HG02938 (cell line): ENCODE measurements around the gene KLF15.

Experiments
- ATAC-seq: cut with Tn5 transposase; IDR thresholded peaks from one replicate; pipeline ENCODE4 v1.9.1; 2021; ENCODE audit warnings: mild to moderate bottlenecking, moderate library complexity; ENCODE audit not compliant: unreplicated experiment

KLF15 gene

DNA sequence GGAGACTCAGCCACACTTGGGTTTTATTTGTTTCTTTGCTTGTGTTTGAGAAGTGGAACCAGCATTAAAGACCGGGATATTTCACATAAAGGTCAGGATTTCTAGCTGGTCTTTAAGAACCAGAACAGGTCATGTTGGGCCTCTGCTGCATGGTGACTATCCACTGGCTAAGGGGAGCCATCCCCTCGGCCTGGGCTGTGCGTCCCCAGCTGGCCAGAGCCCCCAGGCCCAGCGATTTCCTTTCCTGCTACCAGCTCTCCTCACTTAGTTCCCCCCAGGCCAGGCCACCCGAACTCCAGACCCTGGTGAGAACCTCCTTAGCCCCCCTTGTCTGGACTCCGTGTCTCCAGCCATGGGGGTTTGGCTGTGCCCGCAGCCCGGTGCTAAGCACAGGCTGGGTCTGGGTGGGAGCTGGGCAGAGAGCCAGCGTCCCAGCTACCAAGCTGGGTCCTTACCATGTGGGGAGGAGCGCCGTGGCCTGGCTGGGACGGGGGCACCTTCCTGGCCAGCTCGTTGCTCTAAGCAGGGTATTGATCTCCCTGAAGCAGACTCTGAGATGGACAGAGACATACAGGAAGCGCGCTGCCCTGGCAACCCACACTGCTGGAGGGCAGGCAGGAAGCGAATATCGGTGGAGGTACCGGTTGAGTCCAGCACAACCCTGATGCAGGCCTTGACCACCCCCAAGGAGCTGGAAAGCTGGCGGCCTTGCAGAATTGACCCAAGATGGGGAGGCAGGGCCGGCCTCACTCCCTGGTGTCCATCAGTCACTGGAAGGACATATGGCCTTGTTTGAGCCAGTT is 49.4 kb downstream of the KLF15 start:
- no peak for ATAC-seq

DNA sequence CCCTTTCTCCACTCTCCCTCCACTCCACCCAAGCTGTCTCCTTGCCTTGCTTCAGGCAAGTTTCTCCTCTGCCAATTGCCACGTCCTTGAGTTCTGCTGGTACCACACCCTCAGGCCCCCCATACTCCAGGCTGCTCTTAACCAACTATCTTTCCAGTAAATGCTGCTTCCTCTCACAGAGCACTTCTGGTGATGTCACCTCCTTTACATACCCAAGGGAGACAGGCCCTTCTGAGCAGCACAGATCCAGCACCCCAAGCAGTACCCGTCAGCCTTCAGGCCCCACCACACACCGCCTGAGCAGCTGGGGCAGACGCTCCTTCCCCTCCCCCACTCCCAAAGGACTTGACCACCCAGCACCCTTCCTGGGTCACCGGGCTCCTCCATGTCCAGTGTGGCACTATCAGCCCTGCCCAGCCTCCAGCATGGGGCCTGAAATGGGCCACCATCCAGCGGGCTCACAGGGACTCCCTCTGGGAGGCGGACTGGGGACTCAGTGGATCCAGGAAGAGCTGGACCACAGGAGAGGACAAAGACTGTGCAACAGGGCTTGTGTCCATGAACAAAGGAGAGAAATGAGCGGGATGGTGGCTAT is 50.2 kb downstream of the KLF15 start:
- no peak for ATAC-seq

DNA sequence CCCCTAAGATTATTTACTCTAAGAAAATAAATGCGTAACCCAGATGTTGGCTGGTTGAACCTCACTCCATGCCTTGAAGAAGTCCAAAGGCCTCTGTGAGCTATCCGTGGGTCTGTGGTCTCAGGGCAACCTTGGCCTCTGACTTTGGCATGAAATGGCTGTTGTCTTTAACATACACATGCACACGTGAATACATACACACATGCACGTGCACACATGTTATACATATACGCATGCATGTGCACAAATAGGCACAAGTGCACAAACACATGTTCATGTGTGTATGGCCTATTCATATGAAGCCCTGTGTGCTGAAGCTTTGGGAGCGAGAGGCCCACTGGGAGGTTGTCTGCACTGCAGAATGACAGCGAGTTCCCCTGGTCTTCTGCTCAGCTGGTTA is 50.8 kb downstream of the KLF15 start:
- ATAC-seq: no peak

DNA sequence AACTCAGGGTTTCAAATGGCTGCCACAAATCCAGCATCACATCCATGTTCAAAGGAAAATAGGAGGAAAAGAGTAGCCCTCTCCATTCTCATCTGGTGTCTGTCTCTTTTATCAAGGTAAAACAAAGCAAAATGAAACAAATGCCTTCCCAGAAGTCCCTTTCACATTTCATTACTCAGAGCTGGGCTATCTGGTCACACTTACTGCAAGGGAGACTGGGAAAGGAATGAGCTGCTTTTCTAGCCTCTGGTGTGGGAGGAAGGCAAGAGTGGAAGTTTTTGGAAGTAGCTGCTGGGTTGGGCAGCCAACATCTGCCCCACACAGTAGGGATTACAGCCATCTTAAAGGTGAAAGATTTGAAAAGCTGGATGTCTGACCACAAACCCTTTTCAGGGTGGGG is 51.8 kb downstream of the KLF15 start:
- ATAC-seq: no peak

DNA sequence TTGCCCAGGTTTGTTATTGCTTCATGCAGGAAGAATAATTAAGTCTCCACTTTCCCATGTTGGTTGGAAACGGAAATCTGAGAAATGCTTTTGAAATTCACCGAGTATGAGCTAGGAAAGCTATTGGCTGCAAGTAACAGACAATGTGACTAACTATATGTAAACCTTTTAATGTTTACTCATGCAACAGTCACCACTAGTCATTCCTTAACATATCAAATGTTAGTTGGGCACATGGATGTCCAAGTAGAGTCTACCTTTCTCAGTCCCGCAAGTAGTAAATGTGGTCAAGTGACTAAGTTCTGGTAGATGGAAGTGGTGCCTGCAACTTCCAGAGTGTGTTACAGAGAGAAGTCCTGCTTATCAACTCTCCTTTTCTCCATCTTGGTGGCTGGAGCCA is 52.5 kb downstream of the KLF15 start:
- ATAC-seq: no peak

DNA sequence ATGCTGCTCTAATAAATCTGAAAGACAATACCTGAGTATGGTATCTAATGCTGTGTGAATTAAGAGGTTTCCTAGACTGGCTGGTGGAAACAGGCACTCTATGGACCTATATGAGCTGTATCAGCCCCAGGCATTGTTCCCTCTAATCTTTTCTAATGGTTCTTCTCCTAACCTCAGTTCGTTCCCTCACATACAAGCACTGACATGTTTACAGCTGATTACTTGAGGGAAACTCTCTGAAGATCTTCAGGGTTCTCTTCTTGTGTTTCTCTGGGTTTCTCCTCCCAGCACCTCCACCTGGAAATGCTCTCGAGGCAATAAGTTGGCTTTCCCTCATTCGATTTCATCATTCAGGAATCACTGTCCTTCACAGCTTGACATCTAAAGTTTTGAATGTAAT is 52.9 kb downstream of the KLF15 start:
- no peak for ATAC-seq

DNA sequence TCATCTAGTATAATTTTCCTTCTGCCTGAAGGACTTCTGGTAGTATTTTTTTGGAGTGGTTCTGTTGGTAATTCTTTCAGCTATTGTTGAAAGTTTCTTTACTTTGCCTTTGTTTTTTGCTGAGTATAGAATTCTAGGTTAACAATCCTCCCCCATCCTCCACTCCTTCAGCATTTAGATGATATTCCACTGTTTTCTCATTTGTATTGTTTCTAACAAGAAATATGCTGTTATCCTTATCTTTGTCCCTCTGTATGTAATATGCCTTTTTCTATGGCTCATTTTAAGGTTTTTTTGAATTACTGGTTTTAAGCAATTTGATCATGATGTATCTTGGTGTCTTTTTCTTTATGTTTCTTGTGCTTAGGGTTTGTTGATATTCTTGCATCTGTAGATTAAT is 53.9 kb downstream of the KLF15 start:
- ATAC-seq: no peak

DNA sequence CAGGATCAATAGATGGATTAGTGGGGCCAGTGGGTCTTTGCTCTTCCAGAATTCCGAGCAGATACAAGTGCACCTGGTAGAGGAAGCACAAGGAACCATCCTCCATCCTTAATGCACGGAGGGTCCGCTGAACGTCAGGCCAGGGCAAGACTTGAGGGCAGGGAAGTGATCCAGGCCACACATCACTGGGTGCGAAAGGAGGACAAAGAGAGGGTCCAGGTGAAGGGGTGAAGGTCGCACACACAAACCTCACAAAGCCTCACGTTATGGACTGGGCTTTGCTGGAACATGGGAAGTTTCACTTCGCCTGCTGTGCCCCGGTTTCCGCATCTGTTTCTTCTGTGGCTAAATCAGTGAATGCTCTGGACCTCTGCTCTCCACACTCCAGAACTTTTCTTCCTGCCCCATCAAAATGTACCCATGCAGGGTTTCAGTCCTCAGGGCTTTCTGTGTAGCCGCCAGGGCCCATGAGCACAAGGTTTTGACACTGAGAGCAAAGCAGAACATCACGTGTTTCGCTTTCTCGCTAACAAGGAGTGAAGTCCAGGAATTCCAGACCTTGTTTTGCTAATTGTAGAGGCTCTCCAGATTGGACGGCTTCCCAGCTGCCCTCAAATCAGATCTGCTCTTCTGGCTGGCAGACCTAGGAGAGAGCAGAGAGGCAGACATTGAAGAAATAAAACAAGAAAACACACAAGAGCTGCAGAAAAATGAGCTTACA is 56.3 kb downstream of the KLF15 start:
- ATAC-seq: no peak

DNA sequence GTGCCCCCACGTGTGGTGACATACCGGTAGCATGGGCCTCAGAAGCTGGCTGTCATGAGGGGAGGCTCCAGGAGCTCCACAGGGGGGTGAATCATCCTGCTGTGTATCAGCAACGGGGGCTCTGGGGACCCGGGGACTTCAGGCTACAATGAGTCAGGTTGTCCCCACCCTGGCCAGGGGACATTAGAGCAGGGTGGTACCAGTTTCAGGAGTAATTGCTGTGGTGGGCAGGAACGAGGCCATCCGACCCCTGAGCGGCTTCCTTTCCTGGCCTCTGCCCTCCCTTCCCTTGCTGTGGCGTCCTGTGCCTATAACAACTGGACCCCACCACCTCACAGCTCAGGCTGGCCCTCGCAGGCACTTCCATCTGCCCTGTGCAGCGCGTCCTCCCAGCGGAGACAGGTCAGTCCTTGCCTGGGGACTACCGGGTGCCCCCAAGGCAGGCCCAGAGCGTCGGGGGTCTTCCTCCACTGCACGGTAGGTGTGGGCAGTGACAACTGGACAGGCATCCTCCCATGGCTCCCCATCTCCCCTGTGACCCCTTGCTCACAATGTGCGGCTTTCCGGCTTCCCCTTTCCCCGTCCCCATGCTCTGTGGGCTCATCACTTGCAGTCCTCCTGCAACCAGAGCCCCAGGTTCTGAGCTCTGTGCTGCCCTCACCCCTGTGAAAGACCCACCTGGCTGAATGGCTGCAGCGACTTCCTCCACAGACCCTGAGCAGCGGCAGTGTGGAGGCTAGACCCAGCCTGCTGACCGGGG is 57.0 kb downstream of the KLF15 start:
- ATAC-seq: no peak

DNA sequence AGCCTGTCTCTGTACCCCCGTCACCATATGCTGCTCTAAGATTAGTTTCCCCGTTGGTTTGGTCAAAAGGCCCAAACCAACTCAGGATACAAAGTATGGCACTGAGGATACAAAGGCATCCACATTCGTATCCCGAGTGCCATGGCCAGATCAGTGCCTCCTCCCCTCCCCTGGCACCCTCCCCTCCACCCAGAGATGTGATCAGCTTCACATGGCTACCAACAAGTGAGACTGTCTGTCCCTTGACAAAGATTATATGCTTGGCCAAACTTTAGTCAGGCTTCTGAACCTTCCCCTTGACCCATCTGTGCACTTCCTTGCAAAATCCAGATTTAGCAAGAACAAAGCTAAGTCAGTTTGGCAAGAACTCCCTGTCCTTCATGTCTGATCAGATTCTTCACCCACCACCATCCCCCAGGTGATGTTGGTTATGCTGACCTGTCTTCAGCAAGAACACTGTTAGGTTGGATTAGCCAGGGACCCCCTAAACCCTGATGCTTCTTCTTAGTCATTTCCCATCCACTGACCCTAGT is 61.7 kb downstream of the KLF15 start:
- ATAC-seq: no peak

DNA sequence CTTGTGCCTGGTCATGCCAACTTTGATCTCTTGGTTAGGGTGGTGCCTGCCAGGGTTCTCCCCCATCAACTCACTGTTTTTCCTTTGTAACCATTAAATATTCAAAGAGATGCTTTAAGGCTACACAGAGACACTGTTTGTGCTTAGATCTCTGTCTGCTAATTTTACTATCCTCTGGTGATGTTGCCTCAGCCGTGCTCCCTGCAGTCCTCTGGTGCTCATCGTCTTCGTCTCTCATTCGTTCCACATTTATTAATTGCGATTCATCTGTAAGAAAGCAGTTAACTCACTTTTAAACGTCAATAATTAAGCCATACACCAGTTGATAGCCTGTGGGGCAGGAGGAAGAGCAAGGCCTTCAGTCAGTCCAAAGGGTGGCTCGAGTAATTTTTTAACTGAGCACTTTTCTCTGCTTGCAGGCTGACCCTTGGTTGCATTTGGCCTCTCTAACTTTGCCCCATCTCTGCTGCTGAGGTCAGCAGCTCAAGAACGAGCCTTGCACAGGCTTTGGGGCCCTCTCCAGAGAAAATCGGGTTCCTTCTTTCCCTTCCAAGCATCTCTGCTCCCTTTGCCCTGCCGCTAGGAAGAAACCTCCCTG is 62.9 kb downstream of the KLF15 start:
- ATAC-seq: no peak

DNA sequence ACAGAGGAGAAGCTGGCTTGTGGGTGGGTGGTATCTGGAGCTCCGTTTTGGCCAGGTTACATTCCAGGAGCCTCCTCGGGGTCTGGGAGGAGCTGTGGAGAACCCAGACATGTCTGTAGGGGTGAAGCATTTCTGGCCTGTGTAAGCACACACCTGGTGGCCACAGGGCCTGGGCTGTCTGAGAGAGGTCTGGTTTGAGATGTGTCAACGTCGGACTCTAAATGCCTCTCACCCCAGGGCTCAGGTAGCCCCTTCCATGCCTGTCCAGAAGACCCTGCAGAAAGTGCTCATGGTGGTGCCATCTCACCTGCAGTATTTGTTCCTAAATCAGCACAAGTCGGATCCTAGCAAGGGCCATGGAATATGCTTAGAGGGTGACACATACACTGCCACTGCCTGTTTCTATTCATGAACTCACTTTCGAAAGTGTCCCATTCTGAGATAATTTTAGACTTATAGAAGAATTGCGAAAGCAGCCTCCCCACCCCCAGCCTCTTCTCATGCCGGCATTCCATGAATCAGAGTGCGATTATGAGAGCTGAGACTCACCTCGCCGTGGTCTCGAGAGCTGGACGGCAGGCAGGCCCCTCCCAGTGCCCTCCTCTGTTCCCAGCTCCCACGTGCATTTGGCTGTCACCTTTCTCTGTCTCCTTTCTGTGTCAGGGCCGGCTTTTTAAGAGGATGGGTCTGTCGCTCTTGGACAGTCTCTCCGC is 63.7 kb downstream of the KLF15 start:
- ATAC-seq: no peak
